Suppressor macrophage treated with lipopolysaccharide for 1 hour (primary cell): ENCODE measurements around the gene CHSY3.
A peak's percentile ranks its signal among the peaks of the same experiment; 100 is the strongest.

Source experiments
- DNase-seq, 3 donors: peaks; one replicate each; pipeline ENCODE4 v3.0.0-alpha.2; 2020 to 2022

CHSY3 gene

DNA sequence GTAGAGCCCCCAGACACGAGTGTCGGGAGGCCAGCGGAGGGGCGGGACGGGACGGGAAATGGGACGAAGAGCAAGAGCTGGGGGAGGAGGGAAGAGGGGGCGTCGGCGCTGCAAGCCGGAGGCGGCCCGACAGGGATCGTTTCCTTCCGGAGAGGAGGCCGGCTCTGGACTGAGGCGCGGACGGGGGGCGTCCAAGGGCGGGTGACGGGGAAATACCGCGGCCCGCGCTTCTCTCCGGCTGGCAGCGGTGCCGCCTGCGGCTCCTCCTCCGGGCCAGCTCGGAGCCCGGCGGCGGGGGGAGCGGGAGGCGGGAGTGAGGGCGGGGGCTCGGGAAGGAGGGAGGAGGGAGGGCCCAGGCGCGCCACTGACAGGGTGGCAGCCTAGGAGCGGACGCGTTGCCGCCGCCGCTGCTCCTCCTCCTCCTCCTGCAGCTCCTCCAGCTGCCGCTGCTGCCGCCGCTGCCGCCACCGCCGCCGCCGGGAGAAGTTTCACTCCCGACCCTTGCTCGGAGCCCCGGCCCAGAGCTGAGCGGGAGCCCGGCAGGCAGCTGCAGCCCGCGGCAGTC, at the start of gene CHSY3:
Gene CHSY3 (plus strand): TSS at position 364 of the 565 bp plus-strand sequence.
- DNase-seq = peak; percentile 66 to 85 (median 67)

DNA sequence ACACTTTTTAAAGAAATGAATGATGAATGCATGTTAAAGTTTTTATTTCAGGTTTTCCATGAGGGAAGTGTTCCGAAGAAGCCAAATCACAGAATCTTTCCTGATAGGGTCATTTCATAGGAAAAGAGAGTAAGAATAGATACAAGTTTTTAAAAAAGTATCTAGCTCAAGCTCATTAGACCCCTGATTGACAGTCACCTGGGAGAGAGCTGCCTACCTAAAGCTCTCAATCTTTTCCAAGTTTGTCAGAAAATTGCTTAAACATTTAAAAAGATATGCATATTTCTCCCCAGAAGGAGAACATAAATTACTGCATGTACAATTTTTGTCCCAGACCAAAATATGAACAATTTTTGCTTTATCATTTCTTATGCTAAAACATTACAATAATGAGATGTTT, 47.9 kb upstream of the CHSY3 start:
- DNase-seq = no peak

DNA sequence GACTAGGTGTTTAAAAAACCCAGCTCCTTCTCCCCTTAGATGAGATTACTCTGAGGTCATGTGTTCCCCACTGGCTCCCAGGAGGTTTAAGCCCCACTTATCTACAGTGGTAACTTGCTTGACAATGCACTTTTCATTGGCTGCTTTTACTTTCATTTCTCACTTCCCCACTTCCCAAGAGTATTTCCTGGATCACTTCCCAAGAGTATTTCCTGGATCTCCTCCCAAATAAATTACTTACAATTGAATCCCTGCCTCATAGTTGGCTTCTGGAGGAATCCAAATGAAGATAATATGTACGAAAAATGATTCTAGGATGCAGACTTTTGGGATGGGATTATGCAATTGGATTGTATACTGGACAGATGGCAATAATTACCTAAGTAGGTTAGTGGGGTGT, 47.1 kb upstream of the CHSY3 start:
- DNase-seq = no peak

DNA sequence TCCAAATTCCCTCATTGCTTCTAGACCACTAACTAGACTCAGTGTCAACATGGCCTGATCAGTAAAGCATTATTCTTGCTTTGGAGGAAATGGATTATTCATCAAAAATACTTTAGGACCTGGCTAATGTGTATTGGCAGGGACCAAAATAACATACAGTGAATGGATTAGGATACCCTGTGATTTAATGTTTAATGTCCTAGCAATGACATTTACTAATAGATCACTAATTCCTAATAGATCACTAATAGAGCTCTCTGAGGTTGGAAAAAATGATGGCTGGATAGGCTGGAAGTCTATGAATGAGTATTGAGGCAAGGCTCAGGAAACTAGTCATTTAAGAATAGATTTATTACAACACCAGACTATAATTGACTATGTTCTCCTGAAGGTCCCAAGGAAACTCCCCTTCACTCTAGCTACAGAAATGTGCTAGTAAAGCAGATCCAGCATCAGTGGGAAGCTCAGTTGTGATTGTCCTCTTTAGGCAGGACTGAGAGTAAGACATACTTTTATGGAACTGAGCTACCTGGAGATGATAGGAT, 46.1 kb upstream of the CHSY3 start:
- no peak for DNase-seq

DNA sequence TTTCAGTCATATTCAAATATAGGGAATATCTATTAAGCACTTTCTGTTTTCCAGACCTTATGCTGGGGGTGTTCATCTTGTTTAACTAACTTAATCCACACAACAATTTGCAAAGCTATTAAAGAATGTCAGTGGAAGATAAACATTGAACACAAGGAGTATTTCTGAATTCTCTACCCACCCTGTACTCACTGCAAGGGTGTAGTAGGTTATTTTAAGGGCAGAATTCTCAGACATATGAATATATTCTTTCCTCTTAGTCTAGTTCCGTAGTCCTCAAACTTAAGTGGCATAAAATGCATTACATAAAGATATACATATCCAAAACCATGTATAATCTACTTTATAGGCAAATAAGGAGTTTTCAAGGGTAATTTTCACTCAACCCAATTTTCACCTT, 19.9 kb upstream of the CHSY3 start:
- no peak for DNase-seq

DNA sequence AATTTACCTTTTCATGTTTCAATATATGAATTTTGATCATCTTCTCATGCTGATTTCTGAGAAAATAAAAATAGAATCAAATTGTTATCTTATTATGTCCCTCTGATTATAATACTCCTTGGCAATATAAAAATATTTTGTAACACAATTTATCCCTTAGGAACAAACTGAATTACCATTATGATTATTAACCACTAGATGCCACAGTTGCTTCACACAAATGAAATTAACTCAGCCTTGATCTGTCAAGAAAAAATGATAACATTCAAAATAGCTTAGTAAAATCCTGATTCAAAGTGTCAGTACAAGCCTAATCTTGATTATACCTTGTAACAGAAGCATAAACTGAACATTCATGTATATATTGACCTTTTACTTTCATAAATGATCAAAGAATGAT, 4.8 kb upstream of the CHSY3 start:
- DNase-seq = peak in 2 of 3 donors; percentile 26 to 36

DNA sequence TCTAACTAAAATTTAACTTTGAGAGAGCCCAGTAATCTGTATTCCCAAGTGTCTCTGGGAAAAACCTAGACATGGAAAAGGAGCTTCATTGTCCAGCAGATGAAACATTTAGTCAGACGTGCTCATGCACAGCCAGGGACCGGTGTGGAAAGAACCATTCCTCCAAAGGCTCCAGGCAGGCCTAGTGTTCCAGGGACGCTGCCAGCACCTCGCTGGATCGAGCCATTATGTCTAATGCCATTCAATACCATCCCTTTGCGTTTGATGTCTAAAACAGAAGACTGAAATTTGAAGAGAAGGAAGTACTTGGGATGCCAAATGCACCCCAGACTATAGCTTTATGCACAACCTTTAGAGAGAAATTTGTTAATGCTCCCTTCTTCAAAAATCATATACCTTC, 1.4 kb upstream of the CHSY3 start:
- DNase-seq = no peak

DNA sequence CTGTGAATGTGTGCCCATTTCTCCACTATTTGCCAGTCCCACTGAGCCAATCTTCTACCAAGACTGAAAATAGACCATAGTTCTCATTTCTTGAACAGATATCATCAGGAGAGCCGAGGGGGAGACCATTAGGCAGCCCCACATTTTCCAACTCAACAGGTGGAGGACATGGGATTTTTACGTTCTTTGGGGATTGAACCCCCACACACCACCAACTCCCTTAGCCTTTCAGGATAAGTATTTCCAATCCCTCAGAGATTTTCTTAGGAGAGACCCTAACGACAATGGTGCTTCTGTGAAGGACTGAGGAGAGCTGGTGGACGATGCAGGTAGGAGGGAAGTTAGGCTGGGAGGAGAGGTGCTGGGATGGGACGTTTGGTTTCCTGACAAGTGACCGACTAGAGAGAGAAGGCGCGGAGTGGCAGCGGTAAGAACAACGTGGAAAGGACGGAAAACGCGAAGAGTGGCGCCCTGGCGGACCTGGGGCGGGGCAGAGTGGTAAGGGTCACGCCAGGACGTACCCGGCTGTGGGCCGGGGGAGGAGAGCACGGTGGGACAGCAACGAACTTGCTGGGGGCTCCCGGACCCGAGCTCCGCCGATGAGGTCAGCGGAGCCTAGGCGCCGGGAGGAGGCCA, 681 bp upstream of the CHSY3 start:
- DNase-seq = no peak

DNA sequence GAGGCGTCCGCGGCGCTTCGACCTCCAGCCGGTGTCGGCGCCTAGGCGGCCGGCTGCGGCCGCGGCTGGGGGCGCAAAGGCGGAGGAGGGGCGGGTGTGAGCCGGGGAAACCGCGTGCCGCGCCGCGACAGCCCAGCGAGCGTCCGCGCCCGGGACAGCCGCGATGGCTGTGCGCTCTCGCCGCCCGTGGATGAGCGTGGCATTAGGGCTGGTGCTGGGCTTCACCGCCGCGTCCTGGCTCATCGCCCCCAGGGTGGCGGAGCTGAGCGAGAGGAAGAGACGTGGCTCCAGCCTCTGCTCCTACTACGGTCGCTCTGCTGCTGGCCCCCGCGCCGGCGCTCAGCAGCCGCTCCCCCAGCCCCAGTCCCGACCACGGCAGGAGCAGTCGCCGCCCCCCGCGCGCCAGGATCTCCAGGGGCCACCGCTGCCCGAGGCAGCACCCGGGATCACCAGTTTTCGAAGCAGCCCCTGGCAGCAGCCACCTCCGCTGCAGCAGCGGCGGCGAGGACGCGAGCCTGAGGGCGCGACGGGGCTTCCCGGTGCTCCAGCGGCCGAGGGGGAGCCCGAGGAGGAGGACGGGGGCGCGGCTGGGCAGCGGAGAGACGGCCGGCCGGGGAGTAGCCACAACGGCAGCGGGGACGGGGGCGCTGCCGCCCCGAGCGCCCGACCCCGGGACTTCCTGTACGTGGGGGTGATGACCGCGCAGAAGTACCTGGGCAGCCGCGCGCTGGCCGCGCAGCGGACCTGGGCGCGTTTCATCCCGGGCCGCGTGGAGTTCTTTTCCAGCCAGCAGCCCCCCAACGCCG, 605 bp downstream of the CHSY3 start:
- DNase-seq = peak; percentile 17 to 51 (median 21)

DNA sequence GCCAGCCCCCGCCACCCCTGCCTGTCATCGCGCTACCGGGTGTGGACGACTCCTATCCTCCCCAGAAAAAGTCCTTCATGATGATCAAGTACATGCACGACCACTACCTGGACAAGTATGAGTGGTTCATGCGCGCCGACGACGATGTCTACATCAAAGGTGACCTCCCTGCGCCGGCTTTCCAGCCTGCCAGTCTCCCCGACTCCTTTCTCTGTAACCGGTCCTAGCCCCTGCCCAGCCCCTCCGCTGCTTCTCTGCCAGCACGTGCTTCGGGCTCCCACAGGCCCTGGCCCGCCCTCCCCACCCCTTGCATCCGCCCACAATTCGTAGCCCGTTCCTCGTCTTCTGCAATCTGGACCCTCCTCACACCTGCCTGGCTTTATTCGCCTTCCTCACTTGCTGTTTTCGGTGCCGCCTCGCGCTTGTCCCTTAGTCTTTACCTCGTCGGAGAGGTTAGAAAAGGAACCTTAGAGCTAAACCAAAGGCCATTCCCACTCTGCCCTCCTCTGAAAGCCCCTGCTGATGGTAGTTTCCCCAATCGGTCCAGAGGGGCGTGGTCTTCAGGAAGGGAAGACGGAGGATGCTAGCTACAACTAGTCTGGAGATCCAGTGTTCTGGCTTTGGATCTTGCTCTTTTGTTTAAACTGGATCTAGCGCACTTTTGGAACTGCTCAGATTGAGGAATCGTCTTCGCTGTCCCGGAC, 1.4 kb downstream of the CHSY3 start:
- DNase-seq = peak; percentile 14 to 34 (median 25)

DNA sequence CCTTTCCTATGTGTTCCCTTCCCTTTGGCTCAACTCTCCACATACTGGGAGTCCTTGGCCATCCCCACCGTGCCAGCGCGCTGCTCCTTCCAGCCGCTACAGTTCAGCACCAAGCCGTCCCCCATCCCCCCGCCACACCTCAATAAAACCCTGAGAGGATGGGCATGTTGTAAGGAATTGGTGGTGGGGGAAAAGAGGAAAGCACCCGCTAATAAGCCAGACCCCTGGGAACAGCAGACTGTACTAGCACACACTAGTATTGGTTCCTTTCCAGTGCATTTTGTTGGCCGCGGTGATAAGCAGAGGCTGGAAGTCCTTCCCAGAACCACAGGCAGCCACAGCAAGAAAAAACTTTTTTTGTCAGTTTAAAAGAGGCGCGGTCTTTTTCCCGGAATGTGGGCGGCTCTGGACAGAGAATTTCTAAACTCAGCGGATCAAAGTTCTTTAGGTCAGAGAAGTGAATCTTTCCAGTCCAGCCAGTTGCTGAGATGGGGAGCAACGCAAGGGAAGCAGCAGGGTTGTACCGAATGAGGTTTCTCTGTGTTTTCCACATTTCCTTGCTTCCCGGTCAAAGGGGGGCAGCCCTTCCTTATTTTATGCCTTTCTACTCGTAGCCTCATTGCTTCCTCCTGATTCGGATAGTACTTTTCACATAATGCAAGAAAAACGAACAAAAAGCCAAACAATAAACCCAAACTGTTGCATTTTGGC, 2.1 kb downstream of the CHSY3 start:
- DNase-seq = no peak

DNA sequence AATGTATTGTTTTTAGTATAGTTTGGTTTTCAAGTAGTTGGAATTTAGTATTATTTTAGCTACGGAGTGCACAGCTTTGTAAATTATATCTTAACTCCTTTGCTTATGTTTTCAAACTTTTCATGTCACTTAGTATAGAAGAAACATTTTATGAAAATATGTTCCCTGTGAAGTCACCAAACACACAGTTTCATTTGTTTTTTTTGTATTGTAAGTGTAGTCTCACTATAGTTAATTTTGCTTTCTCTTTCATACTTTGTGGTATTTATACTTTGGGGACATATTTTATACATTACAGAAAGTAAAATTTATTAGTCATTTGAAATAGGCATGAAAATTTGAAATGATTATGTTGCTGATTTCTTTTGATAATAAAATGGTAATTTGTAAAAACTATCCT, 5.0 kb downstream of the CHSY3 start:
- DNase-seq = peak in 1 of 3 donors; percentile 23

DNA sequence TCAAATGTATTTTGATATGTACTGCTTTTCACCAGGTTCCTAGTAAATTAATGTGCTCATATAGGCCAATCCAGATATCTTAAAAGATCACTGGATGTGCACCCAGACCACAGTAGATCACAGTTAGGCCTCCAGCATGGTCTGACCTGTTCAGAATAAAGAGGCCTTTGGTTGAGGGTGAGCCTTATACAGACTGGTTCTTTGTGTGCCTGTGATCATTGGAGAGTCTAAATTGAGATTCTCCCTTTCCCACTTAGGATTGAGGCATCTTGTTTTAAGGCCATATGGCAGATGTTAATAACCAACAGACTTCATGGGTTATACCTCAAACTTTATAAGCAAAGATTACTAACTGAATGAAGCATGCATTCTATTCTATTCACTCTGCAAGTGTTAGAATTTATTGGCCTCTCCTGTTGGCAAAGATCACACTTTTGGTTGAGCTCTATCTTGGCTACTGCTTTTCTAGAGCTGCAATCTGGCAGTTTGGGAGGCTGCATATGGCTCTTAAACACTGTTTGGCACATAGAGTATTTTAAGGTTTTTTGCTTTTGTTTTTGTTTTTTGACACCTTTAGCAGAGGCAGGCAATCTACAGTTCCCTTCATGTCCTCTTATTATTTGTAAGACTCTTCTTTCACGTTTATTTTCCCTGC, 8.5 kb downstream of the CHSY3 start:
- DNase-seq = no peak

DNA sequence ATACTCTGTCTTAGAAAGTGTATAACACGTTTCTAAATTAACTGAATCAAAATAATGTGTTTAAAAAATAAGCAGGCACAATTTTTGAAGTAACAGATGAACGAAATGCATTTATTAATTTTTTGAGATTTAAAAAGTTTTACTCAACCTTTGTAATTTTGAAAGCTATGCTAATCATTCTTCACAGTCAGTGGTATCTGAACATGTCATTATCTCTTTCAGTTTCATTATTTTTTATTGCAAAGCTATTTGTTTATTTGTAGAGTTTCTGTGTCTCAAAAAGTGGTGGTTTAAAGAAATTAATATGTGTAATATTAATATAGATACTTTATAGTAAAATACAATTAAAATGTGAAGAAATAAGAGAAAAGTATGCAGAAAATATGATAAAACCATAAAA, 11.2 kb downstream of the CHSY3 start:
- no peak for DNase-seq

DNA sequence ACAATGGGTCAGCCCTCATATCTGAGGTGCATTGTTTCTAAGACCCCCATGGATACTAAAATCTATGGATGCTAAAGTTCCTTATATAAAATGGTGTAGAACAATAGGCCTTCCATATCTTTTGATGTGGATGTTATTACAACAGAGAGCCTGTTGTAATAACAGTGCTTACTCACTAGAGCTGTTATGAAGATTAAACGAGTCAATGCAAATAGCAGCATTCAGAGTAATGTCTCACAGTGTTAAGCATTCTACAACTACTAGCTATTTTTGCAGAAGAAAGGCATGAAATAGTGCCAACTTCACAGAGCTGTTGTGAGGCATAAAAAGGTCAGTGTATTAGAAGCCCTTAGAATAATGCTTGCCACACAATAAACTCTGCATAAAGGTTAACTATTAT, 13.0 kb downstream of the CHSY3 start:
- no peak for DNase-seq

DNA sequence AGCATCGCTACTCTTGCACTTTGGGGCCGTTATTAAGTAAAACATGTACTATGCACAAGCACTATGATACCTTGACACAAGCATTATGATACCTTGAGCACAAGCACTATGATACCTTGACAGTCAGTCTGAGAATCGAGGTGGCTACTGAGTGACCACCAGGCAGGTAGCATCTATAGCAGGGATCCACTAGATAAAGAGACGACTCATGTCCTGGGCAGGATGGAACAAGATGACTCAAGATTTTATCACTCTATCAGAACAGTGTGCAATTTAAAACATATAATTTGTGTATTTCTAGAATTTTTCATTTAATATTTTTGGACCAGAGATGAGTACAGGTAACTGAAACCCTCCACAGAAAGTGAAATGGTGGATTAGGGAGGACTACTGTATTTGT, 16.9 kb downstream of the CHSY3 start:
- DNase-seq = no peak

DNA sequence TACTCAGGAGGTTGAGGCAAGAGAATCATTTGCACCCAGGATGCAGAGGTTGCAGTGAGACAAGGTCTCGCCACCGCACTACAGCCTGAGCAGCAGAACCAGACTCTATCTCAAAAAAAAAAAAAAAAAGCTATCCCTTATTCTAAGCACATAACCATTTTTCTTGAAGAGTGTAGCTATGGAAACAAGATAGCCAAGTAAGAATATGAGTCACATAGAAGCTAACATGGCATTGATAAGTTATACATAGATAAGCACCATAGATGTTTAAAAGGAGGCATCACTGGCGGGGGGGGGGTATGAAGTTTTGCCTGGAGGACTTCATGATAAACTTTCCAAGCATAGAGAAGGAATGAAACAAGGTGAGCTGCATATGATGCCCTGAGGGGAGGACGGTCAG, 26.0 kb downstream of the CHSY3 start:
- no peak for DNase-seq

DNA sequence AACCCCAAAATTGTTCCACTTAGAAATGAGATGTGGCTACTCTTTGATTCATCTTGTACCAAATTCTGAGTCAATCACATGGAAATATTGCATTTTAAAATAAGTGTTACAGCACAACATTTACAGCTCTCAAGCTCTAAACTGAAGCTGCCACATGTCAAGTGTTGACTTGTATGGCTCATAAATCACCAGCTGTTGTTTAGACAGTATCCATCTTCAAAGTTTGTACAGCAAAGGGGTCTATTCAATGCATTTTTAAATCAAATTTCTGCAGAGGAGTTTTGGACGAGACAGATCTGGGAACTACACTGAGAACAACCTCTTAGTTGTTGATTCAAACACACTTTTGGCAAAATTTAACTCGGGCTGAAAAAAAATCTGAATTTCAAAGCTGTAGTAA, 31.4 kb downstream of the CHSY3 start:
- DNase-seq = no peak

DNA sequence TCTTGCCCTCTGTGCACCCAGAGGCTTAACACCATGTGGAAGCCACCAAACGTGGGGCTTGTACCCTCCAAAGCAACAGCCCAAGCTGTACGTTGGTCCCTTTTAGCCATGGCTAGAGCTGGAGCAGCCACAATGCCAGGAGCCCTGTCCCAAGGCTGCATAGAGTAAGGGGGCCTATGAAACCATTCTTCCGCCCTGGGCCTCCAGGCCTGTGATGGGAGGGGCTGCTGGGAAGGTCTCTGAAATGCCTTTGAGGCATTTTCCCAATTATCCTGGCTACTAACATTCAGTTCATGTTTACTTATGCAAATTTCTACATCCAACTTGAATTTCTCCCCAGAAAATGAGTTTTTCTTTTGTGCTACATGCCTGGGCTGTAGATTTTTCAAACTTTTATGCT, 33.8 kb downstream of the CHSY3 start:
- no peak for DNase-seq

DNA sequence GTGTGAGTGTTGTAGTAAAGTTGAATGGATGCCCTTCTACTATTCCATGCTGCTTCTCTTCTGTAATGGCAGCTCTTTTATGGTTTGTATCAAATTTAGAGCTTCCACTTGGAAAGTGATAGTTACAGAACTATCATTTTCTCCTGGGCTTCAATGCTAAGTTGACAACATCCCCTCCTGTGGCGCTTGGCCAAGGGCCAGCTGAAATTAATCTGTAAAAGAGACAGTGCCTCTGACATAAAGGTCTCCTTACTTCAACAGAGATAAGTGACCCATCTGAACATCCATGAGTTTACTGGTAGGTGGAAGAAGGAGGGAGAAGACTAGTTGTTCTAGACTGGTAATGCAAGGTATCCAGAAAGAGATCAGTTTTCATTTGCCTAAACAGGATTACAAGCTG, 39.7 kb downstream of the CHSY3 start:
- no peak for DNase-seq

DNA sequence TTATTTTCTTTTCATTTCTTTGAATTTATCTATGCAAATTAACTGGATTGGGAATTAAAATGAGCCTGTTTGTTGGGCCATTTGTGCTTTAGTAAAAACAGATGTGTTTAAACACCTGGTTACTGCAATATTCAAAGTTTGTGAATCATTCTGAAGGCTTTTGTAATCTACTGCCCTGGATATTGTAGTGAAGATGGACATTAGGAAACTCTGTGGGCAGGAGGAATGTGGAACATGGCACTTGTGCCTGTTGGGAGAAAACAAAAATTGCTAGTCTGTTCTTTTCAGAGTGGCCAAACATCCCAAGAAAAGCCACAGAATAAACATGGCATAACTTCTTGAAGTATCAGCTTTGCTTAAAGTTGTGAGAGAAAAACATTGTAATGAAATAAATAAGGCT, 40.8 kb downstream of the CHSY3 start:
- DNase-seq = no peak

DNA sequence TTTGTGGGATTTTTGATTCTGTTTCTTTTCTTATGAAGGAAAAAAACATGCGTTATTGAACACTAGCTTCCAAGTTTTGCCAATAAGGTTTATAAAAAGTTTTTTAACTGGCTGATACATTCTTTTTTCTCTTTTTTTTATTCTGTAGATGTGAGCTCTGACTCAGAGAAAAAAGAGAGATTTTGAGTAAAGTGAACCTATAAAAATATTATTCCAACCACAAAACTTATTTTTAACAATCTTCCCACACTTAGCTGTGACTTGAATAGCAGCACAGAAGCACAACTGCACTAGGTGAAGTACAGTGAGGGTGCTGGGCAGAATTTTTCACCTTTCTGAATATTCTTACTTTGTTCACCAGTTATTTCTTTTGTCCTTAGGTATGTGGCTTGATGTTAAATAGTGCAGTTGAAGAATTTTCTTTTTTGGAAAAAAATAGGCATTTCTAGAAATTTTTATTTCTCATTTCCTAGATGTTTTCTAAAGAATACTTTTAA, 41.6 kb downstream of the CHSY3 start:
- DNase-seq = no peak
